HG03039 (cell line): ENCODE results near the gene F11R.
"Not testable (repeated sequence)": the region's sequence is repeated elsewhere in the genome, so short reads cannot be mapped to it uniquely, and the experiment has no call there.

Source experiments
- ATAC-seq: cut with Tn5 transposase; IDR thresholded peaks from one replicate; pipeline ENCODE4 v1.9.1; 2021; ENCODE audit warnings: mild to moderate bottlenecking, moderate library complexity; ENCODE audit not compliant: unreplicated experiment

F11R gene

GRCh38 chr1:161044908-161045735 lies 24.2 kb upstream of the F11R start:
- no peak for ATAC-seq

- no peak for ATAC-seq
Observed at GRCh38 chr1:161044535-161044907, 23.6 kb upstream of the F11R start.

- no peak for ATAC-seq
Observed at GRCh38 chr1:161039546-161039945, 18.6 kb upstream of the F11R start.

GRCh38 chr1:161039154-161039545 lies 18.2 kb upstream of the F11R start:
- ATAC-seq = no peak

GRCh38 chr1:161038523-161039153 lies 17.7 kb upstream of the F11R start, which contains the start of gene TSTD1:
TSTD1 (minus strand) TSS chr1:161038964; CDS start chr1:161038889, 75 bp downstream.
- peak; percentile 62 for ATAC-seq

GRCh38 chr1:161037661-161038522 lies 16.9 kb upstream of the F11R start:
- ATAC-seq = no peak

- no peak for ATAC-seq
Observed at GRCh38 chr1:161033751-161034150, 12.8 kb upstream of the F11R start.

- ATAC-seq = no peak
Observed at GRCh38 chr1:161032409-161032808, 11.5 kb upstream of the F11R start.

- ATAC-seq = no peak
Observed at GRCh38 chr1:161031874-161032273, 10.9 kb upstream of the F11R start.

GRCh38 chr1:161029466-161029865 lies 8.5 kb upstream of the F11R start:
- ATAC-seq = not testable (repeated sequence)

- ATAC-seq = not testable (repeated sequence)
Observed at GRCh38 chr1:161026954-161027353, 6.0 kb upstream of the F11R start.

- ATAC-seq = not testable (repeated sequence)
Observed at GRCh38 chr1:161022432-161022831, 1.5 kb upstream of the F11R start.

- no peak for ATAC-seq
Observed at GRCh38 chr1:161021970-161022353, 1.0 kb upstream of the F11R start.

GRCh38 chr1:161021165-161021969 lies 415 bp upstream of the F11R start:
- peak; percentile 80 for ATAC-seq

- ATAC-seq = no peak
Observed at GRCh38 chr1:161019751-161020495, 1.0 kb downstream of the F11R start.

GRCh38 chr1:161019111-161019660 lies 1.8 kb downstream of the F11R start:
- not testable (repeated sequence) for ATAC-seq

- no peak for ATAC-seq
Observed at GRCh38 chr1:161018631-161018930, 2.4 kb downstream of the F11R start.

GRCh38 chr1:161017756-161018630 lies 3.0 kb downstream of the F11R start:
- ATAC-seq = no peak

GRCh38 chr1:161017181-161017580 lies 3.8 kb downstream of the F11R start:
- ATAC-seq = not testable (repeated sequence)
